HepG2 (cell line): ENCODE data around the gene NUBPL. TPM values are rescaled to one million over a fixed set of nuclear protein-coding genes. Genes with fewer than 3 reads are reported as not detected.
A peak's percentile ranks its signal among the peaks of the same experiment; 100 is the strongest.

ENCODE experiments used
- ATAC-seq: fragments of 200-7000 bp; cut with Tn5 transposase; 3 replicates; pipeline ENCODE4 v1.9.1; 2020; ENCODE audit warnings: mild to moderate bottlenecking, moderate library complexity
- BruUV-seq: library from RNA; stranded (reverse); fragments of 400-500 nt; replicated peaks from 2 replicates; lab custom pipeline; 2021; lab: Mats Ljungman, UMichigan
- CTCF ChIA-PET: fragments of 300-600 bp; formaldehyde crosslinking; extraction: SDS; loops from one replicate; lab custom pipeline; 2021; ENCODE audit warnings: low total read pairs, inconsistent platforms, low intra/inter-chr PET ratio; lab: Yijun Ruan, JAX
- POLR2A ChIA-PET: fragments of 350-600 bp; sonication (Branson Sonifier 250); formaldehyde crosslinking; loops from one replicate; lab custom pipeline; 2020; ENCODE audit warnings: antibody characterized with exemption, inconsistent platforms; lab: Yijun Ruan, JAX
- DNase-seq: peaks from one replicate; pipeline ENCODE4 v3.0.0-alpha.2; 2015; ENCODE audit warnings: low spot score
- FAIRE-seq: peaks from 3 replicates; lab custom pipeline; 2011; peaks lifted over from hg19 to GRCh38; lab: Jason Lieb, UNC
- H2AFZ ChIP-seq: one replicate; pipeline ENCODE4 v1.6.1; 2011; ENCODE audit warnings: low read length, inconsistent platforms
- H3K27ac ChIP-seq: fragments of 300-600 bp; 3 replicates; pipeline ENCODE4 v1.8.0; 2011; ENCODE audit warnings: mixed run types, mild to moderate bottlenecking, mixed read lengths, low read length, inconsistent platforms; ENCODE audit not compliant: insufficient read depth; ENCODE audit errors: extremely low read length
- H3K27me3 ChIP-seq, 2 experiments: fragments of 200-600 bp in 1 of 2; 2 replicates in 1 of 2; 3 replicates in 1 of 2; pipeline versions ENCODE4 v1.6.0 to v1.8.0; 2011; ENCODE audit warnings: low read length in 2 of 2, mild to moderate bottlenecking in 2 of 2, moderate library complexity in 2 of 2, inconsistent platforms in 1 of 2; ENCODE audit not compliant: insufficient read depth in 2 of 2, control insufficient read depth in 1 of 2
- H3K36me3 ChIP-seq, 2 experiments: fragments of 200-600 bp in 1 of 2; replicated peaks in 1 of 2; 2 replicates in 1 of 2; 3 replicates in 1 of 2; pipeline versions ENCODE4 v1.5.1 to v1.8.0; 2011; ENCODE audit warnings: low read length in 2 of 2, inconsistent platforms in 1 of 2; ENCODE audit not compliant: insufficient read depth in 2 of 2, control insufficient read depth in 1 of 2
- H3K4me1 ChIP-seq: 2 replicates; pipeline ENCODE4 v1.5.1; 2012; ENCODE audit warnings: low read length, inconsistent platforms; ENCODE audit not compliant: insufficient read depth
- H3K4me2 ChIP-seq: 2 replicates; pipeline ENCODE4 v1.6.0; 2011; ENCODE audit warnings: low read depth, low read length, inconsistent platforms
- H3K4me3 ChIP-seq, 3 experiments: fragments of 200-600 bp in 1 of 3; sonication (generic), shearing (Covaris generic) in 1 of 3; replicated peaks in 1 of 3; 2 replicates each; pipeline ENCODE4 v1.5.1; 2011 to 2016; ENCODE audit warnings: low read length in 3 of 3, inconsistent platforms in 2 of 3, low read depth in 2 of 3, mild to moderate bottlenecking in 2 of 3, control low read depth in 1 of 3, mixed read lengths in 1 of 3; ENCODE audit not compliant: insufficient read depth in 1 of 3
- H3K79me2 ChIP-seq: one replicate; pipeline ENCODE4 v1.6.1; 2011; ENCODE audit warnings: low read length, inconsistent platforms; ENCODE audit not compliant: insufficient read depth
- H3K9ac ChIP-seq: 2 replicates; pipeline ENCODE4 v1.6.0; 2011; ENCODE audit warnings: mild to moderate bottlenecking, low read depth, low read length, inconsistent platforms; ENCODE audit not compliant: insufficient read depth
- H3K9me3 ChIP-seq: 2 replicates; pipeline ENCODE4 v1.5.1; 2012; ENCODE audit warnings: mild to moderate bottlenecking, low read length
- H4K20me1 ChIP-seq: 2 replicates; pipeline ENCODE4 v1.6.0; 2011; ENCODE audit warnings: inconsistent platforms, mild to moderate bottlenecking, low read length, moderate library complexity; ENCODE audit not compliant: insufficient read depth
- ATF3 ChIP-seq: sonication (generic); formaldehyde crosslinking; IDR thresholded peaks from 2 replicates; pipeline ENCODE4 v1.4.0; 2020; ENCODE audit warnings: missing genetic modification reagents
- CEBPG ChIP-seq: IDR thresholded peaks from 2 replicates; pipeline ENCODE4 v1.6.1; 2016
- EP300 ChIP-seq, 3 experiments: sonication (generic) in 1 of 3; formaldehyde crosslinking in 1 of 3; IDR thresholded peaks; 2 replicates each; pipeline versions ENCODE4 v1.5.1 to v1.6.1; 2011 to 2020; ENCODE audit warnings: low read depth in 2 of 3, low read length in 2 of 3, borderline replicate concordance in 1 of 3, improper control_type of control experiment in 1 of 3, mild to moderate bottlenecking in 1 of 3, missing genetic modification reagents in 1 of 3, moderate library complexity in 1 of 3
- FOSL1 ChIP-seq: sonication (generic); formaldehyde crosslinking; IDR thresholded peaks from 2 replicates; pipeline ENCODE4 v1.9.0; 2021; ENCODE audit warnings: missing genetic modification reagents, borderline replicate concordance
- FOSL2 ChIP-seq: sonication (generic); formaldehyde crosslinking; IDR thresholded peaks from 2 replicates; pipeline ENCODE4 v1.4.0; 2020; ENCODE audit warnings: missing genetic modification reagents
- FOXK1 ChIP-seq: sonication (generic); formaldehyde crosslinking; IDR thresholded peaks from 2 replicates; pipeline ENCODE4 v1.4.0; 2020; ENCODE audit warnings: low read depth, missing genetic modification reagents, borderline replicate concordance
- FOXP1 ChIP-seq, 2 experiments: fragments of 450-650 bp in 1 of 2; IDR thresholded peaks; 2 replicates each; pipeline ENCODE4 v1.6.1; 2017 to 2018; ENCODE audit warnings: antibody characterized with exemption in 1 of 2
- JUN ChIP-seq: sonication (generic); formaldehyde crosslinking; IDR thresholded peaks from 2 replicates; pipeline ENCODE4 v1.4.0; 2020; ENCODE audit warnings: mild to moderate bottlenecking, missing genetic modification reagents
- JUNB ChIP-seq: sonication (generic); formaldehyde crosslinking; IDR thresholded peaks from 2 replicates; pipeline ENCODE4 v1.8.0; 2022; ENCODE audit warnings: missing genetic modification reagents, mild to moderate bottlenecking, borderline replicate concordance
- JUND ChIP-seq: sonication (generic); formaldehyde crosslinking; IDR thresholded peaks from 2 replicates; pipeline ENCODE4 v1.8.0; 2022; ENCODE audit warnings: mild to moderate bottlenecking, missing genetic modification reagents
- KAT8 ChIP-seq: IDR thresholded peaks from 2 replicates; pipeline ENCODE4 v1.6.1; 2016; ENCODE audit warnings: missing genetic modification reagents, missing compliant biosample characterization
- RAD21 ChIP-seq: fragments of 450-650 bp; formaldehyde crosslinking; IDR thresholded peaks from 2 replicates; pipeline ENCODE4 v1.5.0; 2020; ENCODE audit warnings: mild to moderate bottlenecking
- RBFOX2 ChIP-seq: fragments of 200-400 bp; formaldehyde crosslinking; IDR thresholded peaks from 2 replicates; pipeline ENCODE4 v1.6.1; 2017; ENCODE audit warnings: low read depth, mild to moderate bottlenecking, low read length
- SAP130 ChIP-seq: IDR thresholded peaks from 2 replicates; pipeline ENCODE4 v1.6.1; 2016; ENCODE audit warnings: low read depth
- SIX4 ChIP-seq: sonication (generic); formaldehyde crosslinking; IDR thresholded peaks from 2 replicates; pipeline ENCODE4 v1.4.0; 2020; ENCODE audit warnings: missing genetic modification reagents
- TEAD3 ChIP-seq: optimal IDR thresholded peaks from 2 replicates; pipeline ENCODE3; 2016; ENCODE audit warnings: borderline replicate concordance
- ZEB1 ChIP-seq: IDR thresholded peaks from 2 replicates; pipeline ENCODE4 v1.6.1; 2012; ENCODE audit warnings: mild to moderate bottlenecking, low read depth, inconsistent platforms; ENCODE audit not compliant: insufficient replicate concordance
- ZNF281 ChIP-seq: sonication (generic); formaldehyde crosslinking; IDR thresholded peaks from 2 replicates; pipeline ENCODE4 v1.4.0; 2020; ENCODE audit warnings: missing genetic modification reagents, borderline replicate concordance
- ZNF530 ChIP-seq: sonication (generic); formaldehyde crosslinking; IDR thresholded peaks from 2 replicates; pipeline ENCODE4 v1.5.0; 2020; ENCODE audit warnings: low read depth, mild to moderate bottlenecking, missing genetic modification reagents
- ZNF644 ChIP-seq: IDR thresholded peaks from 2 replicates; pipeline ENCODE4 v1.6.1; 2016; ENCODE audit warnings: low read depth
- ZSCAN30 ChIP-seq: sonication (generic); formaldehyde crosslinking; IDR thresholded peaks from 2 replicates; pipeline ENCODE4 v1.5.0; 2020; ENCODE audit warnings: mild to moderate bottlenecking, missing genetic modification reagents
- WGBS: methylation state at CpG from one replicate; pipeline ENCODE4 v1.1.6; 2017; ENCODE audit warnings: low lambda C conversion rate; 5-methylcytosine and 5-hydroxymethylcytosine counted together
- in situ Hi-C: cut with HindIII; loops from 2 replicates; pipeline ENCODE4 v1.10.0; 2017; ENCODE audit warnings: low pct_unique_long_range_greater_than_20kb; ENCODE audit not compliant: extremely low pct_ligation_motif_present
- intact Hi-C: fragments of 100-400 bp; cut with micrococcal nuclease; formaldehyde crosslinking; loops from one replicate; pipeline ENCODE4 v1.10.0; 2022; ENCODE audit not compliant: unreplicated experiment
- polyA plus RNA-seq, 8 experiments: library from polyadenylated mRNA; depleted of rRNA in 3 of 8; stranded (reverse) in 7 of 8; unstranded in 1 of 8; fragments of >200 nt; fragmentation: Illumina TruSeq in 4 of 8; extraction: Trizol in 4 of 8; gene quantifications; 2 replicates each; pipeline versions ENCODE4 v1.2.1 to v1.2.3, GENCODE V29; 2011 to 2016; ENCODE audit warnings: low read depth in 4 of 8, missing spikeins in 1 of 8, mixed read lengths in 1 of 8; ENCODE audit not compliant: insufficient read depth in 1 of 8
- total RNA-seq, 5 experiments: library from RNA; depleted of rRNA; stranded (reverse); fragments of >200 nt; fragmentation: Illumina TruSeq; extraction: Trizol; gene quantifications; 2 replicates each; pipeline ENCODE4 v1.2.3, GENCODE V29; 2016; ENCODE audit warnings: low read depth in 1 of 5
- TF ChIP-seq, protein P1 (sequence below): IDR thresholded peaks from 2 replicates; pipeline ENCODE4 v1.6.1; 2016; ENCODE audit warnings: low read depth

The NUBPL gene
- total and polyA plus RNA-seq, 2 of the 13 experiments (the other 11 are each of a cell fraction or from before 2014, with no cell fraction given) = 21.3 to 44.1 TPM

DNA sequence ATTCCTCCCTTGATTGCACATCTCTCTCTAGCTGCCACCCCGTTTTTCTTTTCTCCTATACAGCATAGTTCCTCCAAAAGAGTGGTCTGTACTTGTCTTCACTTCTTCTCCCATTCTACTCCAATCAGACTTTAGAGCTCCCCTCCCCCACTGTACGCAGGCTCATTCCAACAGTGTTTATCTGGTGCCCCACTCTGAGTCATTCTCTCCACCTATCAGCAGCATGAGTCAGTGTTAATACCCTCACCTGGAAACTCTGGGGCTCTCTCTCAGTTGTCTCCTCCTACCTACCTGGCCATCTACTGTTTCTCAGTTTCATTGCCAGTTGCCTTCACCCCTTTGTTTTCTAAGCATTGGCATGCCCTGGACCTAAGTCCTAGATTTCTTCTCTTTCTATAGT lies 340.8 kb downstream of the NUBPL start:
- peak; percentile 52; the same call in 2 of the 3 replicates for ATAC-seq
- no peaks in the 10 kb centered on the region for H3K27me3 ChIP-seq
- FAIRE-seq = no peak
- no TSS peak for BruUV-seq
- H3K9me3 ChIP-seq = no peaks in the 10 kb centered on the region
- no peak overlapping the region for H3K4me3 ChIP-seq
- peaks cover 7% of the 10 kb centered on the region; the same call in 1 of the 2 replicates for H3K4me1 ChIP-seq
- no peaks in the 10 kb centered on the region for H4K20me1 ChIP-seq
- no peak overlapping the region for H2AFZ ChIP-seq
- in situ Hi-C loops = no loop called here
- DNase-seq = peak; percentile 66
- no peaks in the 10 kb centered on the region for H3K36me3 ChIP-seq
- POLR2A ChIA-PET = interaction anchor here (1.6 kb wide), 1 partner anchor 444 kb away, joined by 4 read pairs; the partner anchor contains the start of gene DTD2
- WGBS = 5% methylated on average over 2 of the region's 2 CpGs
- H3K4me2 ChIP-seq = no peak overlapping the region
- no peak overlapping the region for H3K9ac ChIP-seq
- CTCF ChIA-PET = no interaction called here
- no peaks in the 10 kb centered on the region for H3K79me2 ChIP-seq
- H3K27ac ChIP-seq = no peak overlapping the region
- intact Hi-C loops = no loop called here
- TF ChIP-seq, protein P1, sequence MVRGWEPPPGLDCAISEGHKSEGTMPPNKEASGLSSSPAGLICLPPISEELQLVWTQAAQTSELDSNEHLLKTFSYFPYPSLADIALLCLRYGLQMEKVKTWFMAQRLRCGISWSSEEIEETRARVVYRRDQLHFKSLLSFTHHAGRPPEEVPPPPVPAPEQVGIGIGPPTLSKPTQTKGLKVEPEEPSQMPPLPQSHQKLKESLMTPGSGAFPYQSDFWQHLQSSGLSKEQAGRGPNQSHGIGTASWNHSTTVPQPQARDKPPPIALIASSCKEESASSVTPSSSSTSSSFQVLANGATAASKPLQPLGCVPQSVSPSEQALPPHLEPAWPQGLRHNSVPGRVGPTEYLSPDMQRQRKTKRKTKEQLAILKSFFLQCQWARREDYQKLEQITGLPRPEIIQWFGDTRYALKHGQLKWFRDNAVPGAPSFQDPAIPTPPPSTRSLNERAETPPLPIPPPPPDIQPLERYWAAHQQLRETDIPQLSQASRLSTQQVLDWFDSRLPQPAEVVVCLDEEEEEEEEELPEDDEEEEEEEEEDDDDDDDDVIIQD (CRISPR knock-in tag) = peak; percentile 86
- TF ChIP-seq FOXK1 (CRISPR knock-in tag) (peak; percentile 61; the same call in 1 of the 2 replicates), JUNB (CRISPR knock-in tag) (peak; percentile 41; the same call in 1 of the 2 replicates), FOXP1 (IDR thresholded peaks at IDR 0.05) (no peak), FOXP1 (CRISPR knock-in tag; IDR thresholded peaks at IDR 0.05) (peak; percentile 82; the same call in 1 of the 2 replicates), TEAD3 (peak; percentile 70), RAD21 (CRISPR knock-in tag) (no peak), FOSL1 (CRISPR knock-in tag) (peak; percentile 49; the same call in 1 of the 2 replicates), KAT8 (CRISPR knock-in tag) (0 out of 2 replicates have a peak, but pooled peaks have one; percentile 33), SAP130 (CRISPR knock-in tag) (0 out of 2 replicates have a peak, but pooled peaks have one; percentile 14), EP300 (IDR thresholded peaks at IDR 0.05; ENCODE audit: low read depth in 2 of 2, low read length in 2 of 2) (peak in 1 of 2 experiments; percentile 76; a peak in 1 of 4 replicates), EP300 (CRISPR knock-in tag; IDR thresholded peaks at IDR 0.05; ENCODE audit: borderline replicate concordance) (peak; percentile 42; the same call in 1 of the 2 replicates), ATF3 (CRISPR knock-in tag) (0 out of 2 replicates have a peak, but pooled peaks have one; percentile 32), ZNF644 (peak; percentile 62), JUND (CRISPR knock-in tag) (0 out of 2 replicates have a peak, but pooled peaks have one; percentile 31), ZNF281 (CRISPR knock-in tag) (peak; percentile 94), SIX4 (CRISPR knock-in tag) (no peak), ZSCAN30 (CRISPR knock-in tag) (no peak), ZNF530 (CRISPR knock-in tag) (no peak), CEBPG (no peak), FOSL2 (CRISPR knock-in tag) (peak; percentile 97), ZEB1 (peak; percentile 24), JUN (CRISPR knock-in tag) (peak; percentile 25; the same call in 1 of the 2 replicates), RBFOX2 (no peak)
